Measurements from ENCODE around the gene SSBP3. TPM values are rescaled to one million over a fixed set of nuclear protein-coding genes. Genes with fewer than 3 reads are reported as not detected.

The SSBP3 gene
- total RNA-seq, 4 donors from 2014 or later, result 15.4 to 23.0 (median 18.2) TPM

DNA sequence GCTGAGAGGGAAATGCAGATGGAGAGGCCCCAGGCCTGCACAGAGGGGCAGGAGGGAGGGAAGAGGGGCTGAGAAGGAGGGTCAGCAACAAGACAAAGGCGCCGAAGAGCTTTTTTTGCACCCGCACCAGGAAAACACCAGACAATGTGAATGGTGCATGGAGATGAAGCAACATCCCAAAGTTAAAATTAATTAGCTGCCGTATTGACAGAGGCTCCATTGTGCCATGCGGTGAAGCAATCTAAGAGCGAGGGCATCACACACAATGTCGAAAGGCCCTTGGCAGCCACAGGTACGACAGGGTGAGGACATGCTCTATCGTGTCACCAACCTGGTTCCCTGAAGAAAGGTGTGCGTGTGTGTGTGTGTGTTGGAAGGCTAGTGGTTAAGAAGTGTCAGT is 41.2 kb downstream of the SSBP3 start:
- H3K9me3 ChIP-seq, result no peaks in the 10 kb centered on the region
- H3K27ac ChIP-seq, result no peak overlapping the region
- peaks cover under 1 to 4% of the 10 kb centered on the region in 2 donors for H3K4me1 ChIP-seq
- no peak for DNase-seq
- WGBS, 2 donors, result 90 to 92% methylated on average over 10 of the region's 10 CpGs
- no peaks in the 10 kb centered on the region for H3K36me3 ChIP-seq
- TF ChIP-seq CTCF (IDR thresholded peaks at IDR 0.05) (no peak), POLR2A (IDR thresholded peaks at IDR 0.05) (no peak)
- no peak overlapping the region for H3K4me3 ChIP-seq (replicated peaks in 1 of 3)
- no peaks in the 10 kb centered on the region for H3K27me3 ChIP-seq
- intact Hi-C loops (cut with DNase I), result no loop called here

DNA sequence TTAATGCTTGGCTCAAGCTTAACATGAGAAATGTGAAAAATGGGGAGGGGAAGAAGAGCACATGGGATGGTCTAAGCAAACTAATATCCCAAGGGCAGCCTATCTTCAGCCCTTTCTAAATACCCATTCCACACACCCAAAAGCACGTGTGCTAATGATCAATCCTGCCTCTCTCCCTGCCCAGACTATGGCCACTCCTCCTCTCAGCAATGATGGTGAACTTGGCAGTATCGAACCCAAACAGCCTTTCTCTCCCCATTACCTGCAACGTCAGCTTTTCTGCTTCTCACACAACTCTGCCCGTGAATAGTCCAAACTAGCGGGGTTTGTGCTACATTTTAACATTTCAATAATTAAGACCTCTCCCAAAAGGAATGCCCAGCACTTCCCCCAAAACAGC is 41.6 kb downstream of the SSBP3 start:
- Histone ChIP-seq H3K27ac (no peak overlapping the region), H3K36me3 (no peaks in the 10 kb centered on the region), H3K27me3 (no peaks in the 10 kb centered on the region), H3K4me1 (peaks cover 5 to 8% of the 10 kb centered on the region in 2 donors), H3K4me3 (replicated peaks in 1 of 3) (no peak overlapping the region), H3K9me3 (no peaks in the 10 kb centered on the region)
- WGBS, 2 donors, result 86 to 90% methylated on average over 5 of the region's 5 CpGs
- intact Hi-C loops (cut with DNase I), result no loop called here
- no peak for DNase-seq
- TF ChIP-seq POLR2A (IDR thresholded peaks at IDR 0.05), result no peak
- no peak for TF ChIP-seq CTCF (IDR thresholded peaks at IDR 0.05)

DNA sequence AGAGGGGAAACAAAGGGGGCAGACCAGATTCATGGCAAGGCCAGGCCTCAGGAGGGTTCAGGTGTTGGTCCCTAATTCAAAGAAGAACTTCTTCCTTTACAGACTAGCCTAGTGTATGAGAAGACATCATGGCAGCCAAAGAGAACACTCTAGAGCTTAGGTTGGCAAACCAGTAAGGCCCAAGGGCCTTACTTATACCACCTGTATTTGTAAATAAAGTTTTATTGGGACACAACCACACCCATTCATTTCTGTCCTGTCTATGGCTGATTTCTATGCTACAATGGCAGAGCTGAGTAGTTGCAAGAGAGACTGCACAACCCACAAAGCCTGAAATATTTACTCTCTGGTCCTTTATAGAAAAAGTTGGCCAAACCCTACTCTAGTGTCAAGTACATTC is 42.3 kb downstream of the SSBP3 start:
- no peak overlapping the region for H3K27ac ChIP-seq
- H3K4me1 ChIP-seq, result peaks cover 10 to 12% of the 10 kb centered on the region in 2 donors
- no peak for TF ChIP-seq POLR2A (IDR thresholded peaks at IDR 0.05)
- TF ChIP-seq CTCF (IDR thresholded peaks at IDR 0.05), result no peak

GRCh38 chr1:54362881-54363340 is 43.3 kb downstream of the SSBP3 start:
- intact Hi-C loops (cut with DNase I), result no loop called here

More for the DNA sequence above, 42.3 kb downstream of the SSBP3 start:
- no peaks in the 10 kb centered on the region for H3K9me3 ChIP-seq
- H3K4me3 ChIP-seq (replicated peaks in 1 of 3), result no peak overlapping the region
- DNase-seq, result no peak
- intact Hi-C loops (cut with DNase I), result no loop called here
- no peaks in the 10 kb centered on the region for H3K36me3 ChIP-seq
- H3K27me3 ChIP-seq, result no peaks in the 10 kb centered on the region

GRCh38 chr1:54361342-54361741 is 44.9 kb downstream of the SSBP3 start:
- DNase-seq, result no peak
- intact Hi-C loops (cut with DNase I), result no loop called here
- Histone ChIP-seq H3K4me3 (replicated peaks in 1 of 3) (no peak overlapping the region), H3K36me3 (no peaks in the 10 kb centered on the region), H3K27ac (no peak overlapping the region), H3K9me3 (no peaks in the 10 kb centered on the region), H3K27me3 (no peaks in the 10 kb centered on the region), H3K4me1 (peaks cover 21 to 27% of the 10 kb centered on the region in 2 donors)
- TF ChIP-seq CTCF (IDR thresholded peaks at IDR 0.05) (no peak), POLR2A (IDR thresholded peaks at IDR 0.05) (no peak)
- 89 to 91% methylated on average over 10 to 12 of the region's 12 CpGs for WGBS, 2 donors

More at GRCh38 chr1:54362881-54363340, 43.3 kb downstream of the SSBP3 start:
- Histone ChIP-seq H3K27ac (no peak overlapping the region), H3K36me3 (no peaks in the 10 kb centered on the region), H3K4me1 (peaks cover 16 to 18% of the 10 kb centered on the region in 2 donors), H3K4me3 (replicated peaks in 1 of 3) (no peak overlapping the region), H3K9me3 (no peaks in the 10 kb centered on the region), H3K27me3 (no peaks in the 10 kb centered on the region)
- no peak for TF ChIP-seq POLR2A (IDR thresholded peaks at IDR 0.05)
- TF ChIP-seq CTCF (IDR thresholded peaks at IDR 0.05), result no peak
- 90 to 95% methylated on average over 2 of the region's 2 CpGs for WGBS, 2 donors
- no peak for DNase-seq

Measured in thyroid gland (tissue), 4 donors.